Neuronal stem cell (in vitro differentiated cells): ENCODE results near the gene LUC7L2. TPM values are rescaled to one million over a fixed set of nuclear protein-coding genes. Genes with fewer than 3 reads are reported as not detected.

Source experiments
- DNase-seq: peaks from one replicate; pipeline ENCODE4 v3.0.0-alpha.2; 2013; ENCODE audit warnings: low spot score
- H2AFZ ChIP-seq: one replicate; pipeline ENCODE4 v1.6.1; 2013; ENCODE audit warnings: mild to moderate bottlenecking, low read length, inconsistent platforms
- H2AK5ac ChIP-seq: 2 replicates; pipeline ENCODE4 v1.6.1; 2013; ENCODE audit warnings: low read depth, mild to moderate bottlenecking, inconsistent platforms, low read length, moderate library complexity, mixed read lengths
- H2BK120ac ChIP-seq: 2 replicates; pipeline ENCODE4 v1.6.1; 2013; ENCODE audit warnings: low read depth, mild to moderate bottlenecking, inconsistent platforms, low read length, moderate library complexity, mixed read lengths
- H2BK12ac ChIP-seq: one replicate; pipeline ENCODE4 v1.6.1; 2013; ENCODE audit warnings: low read length, inconsistent platforms
- H2BK15ac ChIP-seq: 2 replicates; pipeline ENCODE4 v1.6.1; 2013; ENCODE audit warnings: mild to moderate bottlenecking, low read length, inconsistent platforms, mixed read lengths
- H2BK5ac ChIP-seq: one replicate; pipeline ENCODE4 v1.6.1; 2013; ENCODE audit warnings: inconsistent platforms, mild to moderate bottlenecking, low read length, moderate library complexity
- H3K14ac ChIP-seq: one replicate; pipeline ENCODE4 v1.6.1; 2013; ENCODE audit warnings: low read length, inconsistent platforms
- H3K18ac ChIP-seq: 2 replicates; pipeline ENCODE4 v1.6.1; 2013; ENCODE audit warnings: low read length, inconsistent platforms
- H3K23ac ChIP-seq: 2 replicates; pipeline ENCODE4 v1.6.1; 2013; ENCODE audit warnings: low read depth, mild to moderate bottlenecking, mixed read lengths, low read length, inconsistent platforms; ENCODE audit not compliant: poor library complexity
- H3K27ac ChIP-seq: replicated peaks from 3 replicates; pipeline ENCODE4 v1.5.1; 2013; ENCODE audit warnings: low read length, inconsistent platforms
- H3K27me3 ChIP-seq, 3 experiments: 2 replicates each; pipeline ENCODE4 v1.6.1; 2013; ENCODE audit warnings: low read length in 3 of 3, mild to moderate bottlenecking in 2 of 3, inconsistent platforms in 1 of 3, low read depth in 1 of 3, mixed read lengths in 1 of 3, moderate library complexity in 1 of 3; ENCODE audit not compliant: control insufficient read depth in 3 of 3, insufficient read depth in 3 of 3
- H3K36me3 ChIP-seq, 2 donors: replicated peaks in 1 of 2; 2 replicates each; pipeline ENCODE4 v1.6.1; 2013; ENCODE audit warnings: low read length in 2 of 2; ENCODE audit not compliant: control insufficient read depth in 2 of 2, insufficient read depth in 2 of 2
- H3K4ac ChIP-seq: 2 replicates; pipeline ENCODE4 v1.6.1; 2013; ENCODE audit warnings: inconsistent platforms, mild to moderate bottlenecking, low read length, moderate library complexity
- H3K4me1 ChIP-seq, 2 donors: 1 replicate in 1 of 2; 2 replicates in 1 of 2; pipeline ENCODE4 v1.6.1; 2013; ENCODE audit warnings: low read length in 2 of 2, low read depth in 1 of 2; ENCODE audit not compliant: control insufficient read depth in 2 of 2, insufficient read depth in 1 of 2
- H3K4me2 ChIP-seq: one replicate; pipeline ENCODE4 v1.6.1; 2013; ENCODE audit warnings: mild to moderate bottlenecking, low read length, inconsistent platforms; ENCODE audit not compliant: insufficient read depth, poor library complexity, severe bottlenecking
- H3K4me3 ChIP-seq, 2 donors: 2 replicates each; pipeline ENCODE4 v1.5.1; 2013; ENCODE audit warnings: low read length in 2 of 2, mild to moderate bottlenecking in 2 of 2, inconsistent platforms in 1 of 2, moderate library complexity in 1 of 2
- H3K79me1 ChIP-seq: one replicate; pipeline ENCODE4 v1.6.1; 2013; ENCODE audit warnings: low read depth, mild to moderate bottlenecking, inconsistent platforms, low read length, moderate library complexity
- H3K9ac ChIP-seq: one replicate; pipeline ENCODE4 v1.6.1; 2013; ENCODE audit warnings: mild to moderate bottlenecking, low read depth, low read length, inconsistent platforms; ENCODE audit not compliant: poor library complexity
- H3K9me3 ChIP-seq, 2 donors: replicated peaks in 1 of 2; 2 replicates each; pipeline versions ENCODE3 to v1.6.1; 2013; ENCODE audit warnings: low read length in 2 of 2, mild to moderate bottlenecking in 2 of 2, inconsistent platforms in 1 of 2, low read depth in 1 of 2, mixed read lengths in 1 of 2, moderate library complexity in 1 of 2; ENCODE audit not compliant: control insufficient read depth in 2 of 2, insufficient read depth in 1 of 2
- H4K8ac ChIP-seq: one replicate; pipeline ENCODE4 v1.6.1; 2013; ENCODE audit warnings: low read depth, mild to moderate bottlenecking, inconsistent platforms, low read length, moderate library complexity
- H4K91ac ChIP-seq: one replicate; pipeline ENCODE4 v1.6.1; 2013; ENCODE audit warnings: low read length, low read depth, mild to moderate bottlenecking, inconsistent platforms; ENCODE audit not compliant: poor library complexity
- WGBS, 2 donors: extraction: QIAGEN DNeasy Blood & Tissue Kit; methylation state at CpG; one replicate each; pipeline ENCODE4 v1.1.7; 2013; ENCODE audit warnings: missing lambda C conversion rate in 2 of 2, mixed read lengths in 1 of 2; ENCODE audit not compliant: insufficient read length in 2 of 2, insufficient replicate concordance in 1 of 2; ENCODE audit errors: extremely low coverage in 2 of 2; 5-methylcytosine and 5-hydroxymethylcytosine counted together
- polyA plus RNA-seq, 2 experiments: library from polyadenylated mRNA; stranded (reverse); fragments of 200-250 nt; gene quantifications; one replicate each; pipeline ENCODE4 v1.2.3, GENCODE V29; 2013

Gene LUC7L2, protein sequence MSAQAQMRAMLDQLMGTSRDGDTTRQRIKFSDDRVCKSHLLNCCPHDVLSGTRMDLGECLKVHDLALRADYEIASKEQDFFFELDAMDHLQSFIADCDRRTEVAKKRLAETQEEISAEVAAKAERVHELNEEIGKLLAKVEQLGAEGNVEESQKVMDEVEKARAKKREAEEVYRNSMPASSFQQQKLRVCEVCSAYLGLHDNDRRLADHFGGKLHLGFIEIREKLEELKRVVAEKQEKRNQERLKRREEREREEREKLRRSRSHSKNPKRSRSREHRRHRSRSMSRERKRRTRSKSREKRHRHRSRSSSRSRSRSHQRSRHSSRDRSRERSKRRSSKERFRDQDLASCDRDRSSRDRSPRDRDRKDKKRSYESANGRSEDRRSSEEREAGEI
- polyA plus RNA-seq (2013, experiment 1 of 2) = 46.0 TPM
- 46.5 TPM for polyA plus RNA-seq (2013, experiment 2 of 2)

DNA sequence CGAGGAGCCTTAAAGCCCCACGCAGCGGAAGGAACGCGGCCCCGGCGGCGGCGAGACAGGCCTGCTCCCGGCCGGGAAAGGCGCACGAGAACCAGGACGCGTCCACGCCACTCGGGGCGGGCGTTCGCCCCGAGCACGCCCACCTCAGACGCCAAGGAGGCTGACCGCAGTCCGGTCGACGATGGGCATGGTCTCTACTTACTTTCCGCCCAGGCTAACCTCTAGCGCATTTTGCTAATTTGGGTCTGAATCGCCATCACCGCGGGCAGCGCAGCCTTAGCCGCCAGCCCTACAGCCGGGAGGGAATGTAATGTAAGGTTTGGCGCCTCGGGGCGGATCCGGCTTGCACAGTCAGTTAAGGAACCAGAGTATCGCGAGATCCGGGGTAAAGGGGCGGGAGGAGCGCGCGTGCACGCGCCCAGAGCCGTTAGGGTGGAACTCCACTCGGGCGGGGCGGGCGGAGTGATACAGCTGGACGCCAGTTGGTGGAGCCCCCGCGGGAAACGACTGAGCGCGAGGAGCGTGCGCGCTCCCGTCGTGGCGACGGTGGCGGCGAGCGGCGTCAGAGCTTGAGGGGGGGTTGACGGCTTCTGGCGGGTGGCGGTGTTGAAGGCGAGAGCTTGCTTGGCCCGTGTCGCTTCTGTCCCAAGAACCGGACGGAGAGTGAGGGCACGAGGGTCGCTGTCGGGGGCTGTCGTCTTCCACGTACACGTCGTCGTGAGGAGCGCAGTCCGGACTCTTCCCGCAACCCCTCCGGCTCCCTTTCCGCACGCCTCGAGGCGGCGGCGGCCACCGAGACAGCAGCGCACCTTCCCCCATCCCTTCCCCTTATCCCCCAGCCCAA, at the start of gene LUC7L2:
TSS of gene LUC7L2 (plus strand) at position 529 of the 844 bp plus-strand sequence. CDS start 368 bp downstream, outside the sequence.
- DNase-seq = peak; percentile 98
- H4K8ac ChIP-seq = peak within 1 kb of the TSS; percentile 88
- H3K79me1 ChIP-seq = peaks cover 6% of the 10 kb centered on the region
- peaks cover 0 to 7% of the 10 kb centered on the region in 2 donors for H3K9me3 ChIP-seq
- H4K91ac ChIP-seq = peak within 1 kb of the TSS; percentile 89
- H3K14ac ChIP-seq = peak within 1 kb of the TSS; percentile 99
- H3K36me3 ChIP-seq = peaks cover 0 to 33% of the 10 kb centered on the region in 2 donors
- H2AK5ac ChIP-seq = peak within 1 kb of the TSS; percentile 97
- peak within 1 kb of the TSS; percentile 27 for H2BK12ac ChIP-seq
- H3K27me3 ChIP-seq = no peaks in the 10 kb centered on the region
- H2BK120ac ChIP-seq = peak within 1 kb of the TSS; percentile 97
- H2BK5ac ChIP-seq = peak within 1 kb of the TSS; percentile 95
- H3K4ac ChIP-seq = peak within 1 kb of the TSS; percentile 89
- H2AFZ ChIP-seq = peak within 1 kb of the TSS; percentile 90
- peak within 1 kb of the TSS; percentile 99 for H3K27ac ChIP-seq
- H2BK15ac ChIP-seq = peak within 1 kb of the TSS; percentile 56
- H3K23ac ChIP-seq = peak within 1 kb of the TSS; percentile 100
- peak within 1 kb of the TSS; percentile 100 for H3K9ac ChIP-seq
- WGBS, 2 donors = no CpG with 5 or more reads among the region's 98 CpGs
- peak within 1 kb of the TSS; percentile 100 for H3K18ac ChIP-seq
- peak within 1 kb of the TSS; percentile 73 for H3K4me2 ChIP-seq
- H3K4me1 ChIP-seq = peaks cover 2 to 3% of the 10 kb centered on the region in 2 donors
- H3K4me3 ChIP-seq = peak within 1 kb of the TSS; percentile 99 to 100

DNA sequence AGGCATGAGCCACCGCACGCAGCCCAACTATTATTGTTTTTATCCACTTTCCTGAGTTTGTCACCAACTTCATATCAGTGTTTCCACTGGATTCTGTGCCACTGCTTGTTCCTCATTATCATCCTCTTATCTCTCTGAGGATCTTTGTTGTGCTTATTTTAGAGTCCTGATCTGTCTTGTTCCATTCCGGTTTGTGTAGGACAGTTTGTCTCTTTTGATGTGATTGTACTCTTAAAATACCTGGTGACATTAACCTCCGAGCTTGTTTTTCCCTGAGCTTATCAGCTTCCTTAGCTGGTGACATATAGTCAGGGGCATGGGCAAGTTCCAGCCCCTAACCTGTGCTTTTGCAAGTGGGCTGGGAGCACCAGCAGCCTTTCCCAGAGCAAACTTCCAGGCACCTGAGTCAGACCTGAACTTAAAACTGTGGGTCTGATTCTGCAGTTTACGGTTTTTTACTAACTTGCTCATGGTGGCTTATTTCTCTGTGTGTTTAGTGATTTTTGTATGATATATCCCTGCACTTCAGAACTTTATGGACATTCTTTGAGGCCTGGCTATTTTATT, 41.7 kb upstream of the LUC7L2 start:
- Histone ChIP-seq H3K4me3 (no peak overlapping the region), H2AK5ac (no peak overlapping the region), H2BK15ac (no peak overlapping the region), H3K18ac (no peak overlapping the region), H2BK120ac (no peak overlapping the region), H3K27me3 (no peaks in the 10 kb centered on the region), H2AFZ (no peak overlapping the region), H2BK5ac (no peak overlapping the region), H3K14ac (no peak overlapping the region), H3K4me2 (no peak overlapping the region), H4K8ac (no peak overlapping the region), H3K9ac (no peak overlapping the region), H3K9me3 (no peaks in the 10 kb centered on the region), H3K4ac (no peak overlapping the region), H2BK12ac (no peak overlapping the region), H3K27ac (no peak overlapping the region), H3K23ac (no peak overlapping the region), H3K4me1 (no peaks in the 10 kb centered on the region), H3K79me1 (no peaks in the 10 kb centered on the region), H3K36me3 (no peaks in the 10 kb centered on the region), H4K91ac (no peak overlapping the region)
- no peak for DNase-seq
- WGBS, 2 donors = no CpG with 5 or more reads among the region's 5 CpGs

DNA sequence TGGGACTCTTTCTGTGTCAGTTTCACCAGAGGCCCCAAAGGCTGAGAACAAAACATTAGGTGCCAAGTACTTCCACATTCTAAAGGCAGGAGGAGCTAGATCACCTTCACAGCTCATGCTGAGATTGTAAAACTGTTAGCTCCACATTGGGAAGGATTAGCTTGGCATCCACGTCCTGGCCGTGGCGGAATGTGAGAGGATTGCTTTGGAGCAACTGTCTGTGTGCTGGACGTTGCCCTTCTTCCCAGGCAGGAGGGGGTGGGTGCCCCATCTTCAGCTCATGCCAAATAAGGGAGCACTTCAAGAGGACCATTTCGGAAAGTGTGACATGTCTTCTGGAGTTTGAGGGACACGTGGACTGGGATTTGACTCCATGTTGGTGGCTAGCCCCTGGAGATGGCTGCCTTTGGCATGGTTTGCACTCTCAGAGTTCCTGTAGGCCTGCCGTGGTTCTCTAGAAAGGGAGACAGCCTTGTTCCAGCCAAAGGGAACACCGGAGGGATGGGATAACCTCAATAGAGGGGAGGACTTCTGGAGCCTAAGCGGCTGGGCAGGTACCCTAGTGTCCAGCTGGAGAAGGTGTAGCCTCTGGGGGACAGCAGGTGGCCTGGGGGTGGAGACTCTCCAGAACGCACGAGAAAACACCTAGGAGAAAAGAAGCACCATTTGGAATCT, 38.5 kb upstream of the LUC7L2 start:
- no peak overlapping the region for H3K4ac ChIP-seq
- no peak overlapping the region for H2BK120ac ChIP-seq
- no peak overlapping the region for H3K18ac ChIP-seq
- no peak overlapping the region for H4K8ac ChIP-seq
- no peak overlapping the region for H2BK15ac ChIP-seq
- H3K9ac ChIP-seq = no peak overlapping the region
- H4K91ac ChIP-seq = no peak overlapping the region
- H3K36me3 ChIP-seq = no peaks in the 10 kb centered on the region
- WGBS, 2 donors = no CpG with 5 or more reads among the region's 11 CpGs
- H3K27me3 ChIP-seq = no peaks in the 10 kb centered on the region
- H3K4me2 ChIP-seq = no peak overlapping the region
- H3K4me3 ChIP-seq = no peak overlapping the region
- no peaks in the 10 kb centered on the region for H3K4me1 ChIP-seq
- H2AK5ac ChIP-seq = no peak overlapping the region
- H2AFZ ChIP-seq = peak overlapping the region; percentile 53
- H3K27ac ChIP-seq = no peak overlapping the region
- no peak overlapping the region for H2BK5ac ChIP-seq
- H2BK12ac ChIP-seq = no peak overlapping the region
- no peak overlapping the region for H3K14ac ChIP-seq
- no peaks in the 10 kb centered on the region for H3K79me1 ChIP-seq
- no peaks in the 10 kb centered on the region for H3K9me3 ChIP-seq
- DNase-seq = no peak
- no peak overlapping the region for H3K23ac ChIP-seq
